H9 (cell line): ENCODE measurements around the gene ANTXR2. TPM values are rescaled to one million over a fixed set of nuclear protein-coding genes. Genes with fewer than 3 reads are reported as not detected.

Source experiments
- DNase-seq: peaks from one replicate; pipeline ENCODE4 v3.0.0-alpha.2; 2017
- H2AFZ ChIP-seq: one replicate; pipeline ENCODE4 v1.6.1; 2013; ENCODE audit warnings: mild to moderate bottlenecking, low read length, control low read depth, moderate library complexity
- H2AK5ac ChIP-seq: 2 replicates; pipeline ENCODE4 v1.6.1; 2013; ENCODE audit warnings: low read length, control low read depth, mixed read lengths; ENCODE audit not compliant: insufficient read length
- H2BK120ac ChIP-seq: one replicate; pipeline ENCODE4 v1.6.1; 2013; ENCODE audit warnings: low read depth, mild to moderate bottlenecking, low read length, control low read depth, inconsistent platforms; ENCODE audit not compliant: poor library complexity, severe bottlenecking
- H2BK12ac ChIP-seq: 2 replicates; pipeline ENCODE4 v1.6.1; 2013; ENCODE audit warnings: low read length, control low read depth, mixed read lengths, low read depth; ENCODE audit not compliant: insufficient read length
- H2BK15ac ChIP-seq: 2 replicates; pipeline ENCODE4 v1.6.1; 2013; ENCODE audit warnings: low read depth, low read length, control low read depth
- H2BK20ac ChIP-seq: one replicate; pipeline ENCODE4 v1.6.1; 2013; ENCODE audit warnings: low read depth, mild to moderate bottlenecking, low read length, control low read depth, inconsistent platforms; ENCODE audit not compliant: poor library complexity, severe bottlenecking
- H2BK5ac ChIP-seq: 2 replicates; pipeline ENCODE4 v1.6.1; 2013; ENCODE audit warnings: low read length, control low read depth, mixed read lengths; ENCODE audit not compliant: insufficient read length
- H3K14ac ChIP-seq: 2 replicates; pipeline ENCODE4 v1.6.1; 2013; ENCODE audit warnings: low read length, control low read depth; ENCODE audit not compliant: insufficient read depth
- H3K18ac ChIP-seq: 2 replicates; pipeline ENCODE4 v1.6.1; 2013; ENCODE audit warnings: low read depth, mild to moderate bottlenecking, mixed read lengths, low read length, control low read depth; ENCODE audit not compliant: insufficient read length
- H3K23ac ChIP-seq: 2 replicates; pipeline ENCODE4 v1.6.1; 2013; ENCODE audit warnings: low read length, control low read depth, mixed read lengths, low read depth; ENCODE audit not compliant: insufficient read length
- H3K23me2 ChIP-seq: 2 replicates; pipeline ENCODE4 v1.6.1; 2013; ENCODE audit warnings: low read depth, mild to moderate bottlenecking, mixed read lengths, low read length, control low read depth; ENCODE audit not compliant: insufficient read length, poor library complexity, severe bottlenecking
- H3K27ac ChIP-seq: 2 replicates; pipeline ENCODE4 v1.5.1; 2013; ENCODE audit warnings: low read length, control low read depth, mixed read lengths, low read depth; ENCODE audit not compliant: insufficient read length
- H3K27me3 ChIP-seq: 2 replicates; pipeline ENCODE4 v1.6.1; 2013; ENCODE audit warnings: low read length, control low read depth, inconsistent platforms; ENCODE audit not compliant: insufficient read depth
- H3K4ac ChIP-seq: 2 replicates; pipeline ENCODE4 v1.6.1; 2013; ENCODE audit warnings: low read depth, mild to moderate bottlenecking, control low read depth, inconsistent platforms, low read length, moderate library complexity
- H3K4me1 ChIP-seq: 2 replicates; pipeline ENCODE4 v1.6.1; 2013; ENCODE audit warnings: low read length, control low read depth, inconsistent platforms; ENCODE audit not compliant: insufficient read depth
- H3K4me2 ChIP-seq: 2 replicates; pipeline ENCODE4 v1.6.1; 2013; ENCODE audit warnings: low read length, control low read depth, mixed read lengths; ENCODE audit not compliant: insufficient read length, insufficient read depth
- H3K56ac ChIP-seq: 2 replicates; pipeline ENCODE4 v1.6.1; 2013; ENCODE audit warnings: low read depth, mild to moderate bottlenecking, mixed read lengths, low read length, control low read depth; ENCODE audit not compliant: insufficient read length
- H3K79me1 ChIP-seq: 2 replicates; pipeline ENCODE4 v1.6.1; 2013; ENCODE audit warnings: low read depth, mild to moderate bottlenecking, moderate library complexity, low read length, control low read depth, inconsistent platforms; ENCODE audit not compliant: insufficient read depth, poor library complexity, severe bottlenecking
- H3K79me2 ChIP-seq: 2 replicates; pipeline ENCODE4 v1.6.1; 2013; ENCODE audit warnings: low read length, control low read depth, inconsistent platforms; ENCODE audit not compliant: insufficient read depth
- H3K9ac ChIP-seq: 2 replicates; pipeline ENCODE4 v1.6.1; 2013; ENCODE audit warnings: low read length, control low read depth, mixed read lengths; ENCODE audit not compliant: insufficient read length; ENCODE audit errors: extremely low read depth
- H3K9me3 ChIP-seq: one replicate; pipeline ENCODE4 v1.6.1; 2013; ENCODE audit warnings: low read depth, low read length, inconsistent platforms; ENCODE audit not compliant: control insufficient read depth
- H3T11ph ChIP-seq: one replicate; pipeline ENCODE4 v1.6.1; 2013; ENCODE audit warnings: mild to moderate bottlenecking, low read length, control low read depth, inconsistent platforms
- H4K20me1 ChIP-seq: one replicate; pipeline ENCODE4 v1.6.1; 2013; ENCODE audit not compliant: control insufficient read depth, insufficient read length, insufficient read depth
- H4K5ac ChIP-seq: 2 replicates; pipeline ENCODE4 v1.6.1; 2013; ENCODE audit warnings: low read depth, mild to moderate bottlenecking, mixed read lengths, low read length, control low read depth; ENCODE audit not compliant: insufficient read length
- H4K8ac ChIP-seq: replicated peaks from 2 replicates; pipeline ENCODE4 v1.6.1; 2013; ENCODE audit warnings: low read length, control low read depth, mixed read lengths, low read depth; ENCODE audit not compliant: insufficient read length
- H4K91ac ChIP-seq: 2 replicates; pipeline ENCODE4 v1.6.1; 2013; ENCODE audit warnings: low read depth, mild to moderate bottlenecking, moderate library complexity, mixed read lengths, low read length, control low read depth; ENCODE audit not compliant: insufficient read length
- H3K27ac Mint-ChIP-seq, 3 experiments: 2 replicates in 2 of 3; 3 replicates in 1 of 3; pipeline ENCODE4 v1.8.0; 2020 to 2021; ENCODE audit warnings: mixed read lengths in 3 of 3, mild to moderate bottlenecking in 1 of 3, moderate library complexity in 1 of 3
- H3K27me3 Mint-ChIP-seq: 2 replicates; pipeline ENCODE4 v1.8.0; 2021; ENCODE audit warnings: low read depth, mild to moderate bottlenecking, moderate library complexity, mixed read lengths
- H3K36me3 Mint-ChIP-seq, 3 experiments: 2 replicates in 2 of 3; 3 replicates in 1 of 3; pipeline ENCODE4 v1.8.0; 2020 to 2021; ENCODE audit warnings: low read depth in 3 of 3, mixed read lengths in 3 of 3; ENCODE audit not compliant: insufficient read depth in 1 of 3
- H3K4me1 Mint-ChIP-seq, 2 experiments: 2 replicates each; pipeline ENCODE4 v1.8.0; 2020; ENCODE audit warnings: mixed read lengths in 2 of 2
- H3K4me3 Mint-ChIP-seq, 2 experiments: 2 replicates in 1 of 2; 3 replicates in 1 of 2; pipeline ENCODE4 v1.8.0; 2020 to 2021; ENCODE audit warnings: mild to moderate bottlenecking in 2 of 2, mixed read lengths in 2 of 2, moderate library complexity in 1 of 2
- H3K9me3 Mint-ChIP-seq, 2 experiments: 2 replicates in 1 of 2; 3 replicates in 1 of 2; pipeline ENCODE4 v1.8.0; 2020; ENCODE audit warnings: mild to moderate bottlenecking in 2 of 2, mixed read lengths in 2 of 2, moderate library complexity in 1 of 2
- total RNA-seq: library from RNA; stranded (reverse); gene quantifications from 2 replicates; pipeline ENCODE4 v1.2.1, GENCODE V29; 2021
- TF ChIP-seq, protein P1 (sequence below): fragments of 200-600 bp; sonication (generic); conservative IDR thresholded peaks from 3 replicates; pipeline ENCODE4 v1.8.0; 2021; ENCODE audit warnings: antibody characterized with exemption, mild to moderate bottlenecking

The ANTXR2 gene
- total RNA-seq, 1 experiment from 2014 or later, result 4.7 TPM

DNA sequence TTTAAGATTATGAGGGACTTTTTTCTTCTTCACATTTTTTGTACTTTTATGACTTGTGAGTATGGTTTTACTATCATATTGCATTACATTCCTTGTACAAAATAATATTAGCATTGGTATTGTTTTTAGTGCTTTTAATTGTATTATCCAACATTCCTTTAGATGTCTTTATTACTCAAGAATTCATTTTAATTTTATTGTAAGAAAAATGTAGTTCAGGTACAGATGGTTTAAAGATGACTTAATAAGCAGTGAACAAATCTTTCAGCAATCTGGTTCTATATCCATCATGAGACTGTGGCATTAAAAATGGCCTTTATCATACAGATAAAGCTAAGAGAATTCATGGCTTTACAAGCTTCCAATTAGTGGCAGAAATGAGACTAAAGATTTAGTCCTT lies 191.6 kb downstream of the ANTXR2 start:
- TF ChIP-seq, protein P1, sequence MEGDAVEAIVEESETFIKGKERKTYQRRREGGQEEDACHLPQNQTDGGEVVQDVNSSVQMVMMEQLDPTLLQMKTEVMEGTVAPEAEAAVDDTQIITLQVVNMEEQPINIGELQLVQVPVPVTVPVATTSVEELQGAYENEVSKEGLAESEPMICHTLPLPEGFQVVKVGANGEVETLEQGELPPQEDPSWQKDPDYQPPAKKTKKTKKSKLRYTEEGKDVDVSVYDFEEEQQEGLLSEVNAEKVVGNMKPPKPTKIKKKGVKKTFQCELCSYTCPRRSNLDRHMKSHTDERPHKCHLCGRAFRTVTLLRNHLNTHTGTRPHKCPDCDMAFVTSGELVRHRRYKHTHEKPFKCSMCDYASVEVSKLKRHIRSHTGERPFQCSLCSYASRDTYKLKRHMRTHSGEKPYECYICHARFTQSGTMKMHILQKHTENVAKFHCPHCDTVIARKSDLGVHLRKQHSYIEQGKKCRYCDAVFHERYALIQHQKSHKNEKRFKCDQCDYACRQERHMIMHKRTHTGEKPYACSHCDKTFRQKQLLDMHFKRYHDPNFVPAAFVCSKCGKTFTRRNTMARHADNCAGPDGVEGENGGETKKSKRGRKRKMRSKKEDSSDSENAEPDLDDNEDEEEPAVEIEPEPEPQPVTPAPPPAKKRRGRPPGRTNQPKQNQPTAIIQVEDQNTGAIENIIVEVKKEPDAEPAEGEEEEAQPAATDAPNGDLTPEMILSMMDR, result no peak
- no peaks in the 10 kb centered on the region for H3K4me1 Mint-ChIP-seq
- no peak overlapping the region for H2AK5ac ChIP-seq
- H3T11ph ChIP-seq, result no peak overlapping the region
- no peaks in the 10 kb centered on the region for H3K4me1 ChIP-seq
- no peaks in the 10 kb centered on the region for H3K27me3 ChIP-seq
- no peak overlapping the region for H2BK120ac ChIP-seq
- no peaks in the 10 kb centered on the region for H4K20me1 ChIP-seq
- H4K5ac ChIP-seq, result no peak overlapping the region
- H3K79me2 ChIP-seq, result no peaks in the 10 kb centered on the region
- peaks cover 0 to 2% of the 10 kb centered on the region in 2 experiments; a peak in 1 of 5 replicates for H3K9me3 Mint-ChIP-seq
- no peak overlapping the region for H3K4ac ChIP-seq
- no peak overlapping the region for H2BK20ac ChIP-seq
- H3K36me3 Mint-ChIP-seq, result no peaks in the 10 kb centered on the region
- no peaks in the 10 kb centered on the region for H3K9me3 ChIP-seq
- no peak overlapping the region for H3K27ac ChIP-seq
- H2BK12ac ChIP-seq, result no peak overlapping the region
- H3K79me1 ChIP-seq, result no peaks in the 10 kb centered on the region
- no peak overlapping the region for H4K8ac ChIP-seq
- H2BK5ac ChIP-seq, result no peak overlapping the region
- H3K9ac ChIP-seq, result no peak overlapping the region
- no peak overlapping the region for H3K4me3 Mint-ChIP-seq
- H3K4me2 ChIP-seq, result no peak overlapping the region
- H3K18ac ChIP-seq, result no peak overlapping the region
- no peak overlapping the region for H3K56ac ChIP-seq
- no peak for DNase-seq
- H4K91ac ChIP-seq, result no peak overlapping the region
- no peak overlapping the region for H3K14ac ChIP-seq
- no peak overlapping the region for H3K27ac Mint-ChIP-seq
- H3K23me2 ChIP-seq, result no peaks in the 10 kb centered on the region
- H3K27me3 Mint-ChIP-seq, result no peaks in the 10 kb centered on the region
- H2AFZ ChIP-seq, result no peak overlapping the region
- no peak overlapping the region for H2BK15ac ChIP-seq
- H3K23ac ChIP-seq, result no peak overlapping the region
